ENCODE results near the gene CCDC194. TPM values are rescaled to one million over a fixed set of nuclear protein-coding genes. Genes with fewer than 3 reads are reported as not detected.

Gene CCDC194
- total and polyA plus RNA-seq, 2 of the 13 experiments (the other 11 are each of a cell fraction or from before 2014, with no cell fraction given), result 0.13 to 0.21 TPM

GRCh38 chr19:17420475-17420924 is 26.5 kb upstream of the CCDC194 start (continued):
- TF ChIP-seq ZBTB39 (CRISPR knock-in tag; IDR thresholded peaks at IDR 0.05), result peak; percentile 36; the same call in 1 of the 2 replicates
- no peak for TF ChIP-seq ZNF713 (CRISPR knock-in tag; IDR thresholded peaks at IDR 0.05)
- TF ChIP-seq ISX (CRISPR knock-in tag; conservative IDR thresholded peaks at IDR 0.05), result no peak
- TF ChIP-seq ZNF572 (CRISPR knock-in tag; IDR thresholded peaks at IDR 0.05), result no peak
- TF ChIP-seq FOXC1 (CRISPR knock-in tag; IDR thresholded peaks at IDR 0.05; ENCODE audit: borderline replicate concordance), result peak; percentile 11; the same call in 1 of the 2 replicates
- 0 out of 2 replicates have a peak, but pooled peaks have one; percentile 43 for TF ChIP-seq DZIP1 (CRISPR knock-in tag; IDR thresholded peaks at IDR 0.05)
- no peak for TF ChIP-seq MBD4 (IDR thresholded peaks at IDR 0.05; ENCODE audit: borderline replicate concordance, low read length)
- no peak for TF ChIP-seq EHMT2 (IDR thresholded peaks at IDR 0.05; ENCODE audit: borderline replicate concordance, low read depth, low read length)
- 0 out of 2 replicates have a peak, but pooled peaks have one; percentile 4 for TF ChIP-seq ZNF451 (CRISPR knock-in tag; IDR thresholded peaks at IDR 0.05)
- TF ChIP-seq HNRNPL (IDR thresholded peaks at IDR 0.05; ENCODE audit: low read depth, low read length), result peak; percentile 95
- TF ChIP-seq MED1 (CRISPR knock-in tag; IDR thresholded peaks at IDR 0.05), result no peak
- TF ChIP-seq ZNF275 (CRISPR knock-in tag; IDR thresholded peaks at IDR 0.05; ENCODE audit: borderline replicate concordance), result no peak
- no peak for TF ChIP-seq MXD1 (CRISPR knock-in tag; IDR thresholded peaks at IDR 0.05)
- no peak for TF ChIP-seq ZBTB49 (CRISPR knock-in tag; IDR thresholded peaks at IDR 0.05; ENCODE audit: borderline replicate concordance)
- TF ChIP-seq NFE2L1 (CRISPR knock-in tag; IDR thresholded peaks at IDR 0.05; ENCODE audit: borderline replicate concordance), result no peak
- TF ChIP-seq EP300 (IDR thresholded peaks at IDR 0.05; ENCODE audit: low read depth in 2 of 2, low read length in 2 of 2), result no peak
- no peak for TF ChIP-seq EP300 (CRISPR knock-in tag; IDR thresholded peaks at IDR 0.05; ENCODE audit: borderline replicate concordance)
- no peak for TF ChIP-seq ZMYM3 (CRISPR knock-in tag; IDR thresholded peaks at IDR 0.05)
